Measurements from ENCODE around the gene SNED1.

SNED1 gene

GRCh38 chr2:240966906-240967680, 31.3 kb upstream of the SNED1 start:
- Histone ChIP-seq H3K9me2 (replicated peaks; ENCODE audit: low read depth, low read length) (no peaks in the 10 kb centered on the region), H2AFZ (ENCODE audit: low read length) (no peak overlapping the region), H3K4me1 (ENCODE audit: insufficient read depth, low read length, poor library complexity, severe bottlenecking) (no peaks in the 10 kb centered on the region), H3K4me2 (ENCODE audit: low read depth, low read length, poor library complexity, severe bottlenecking) (no peak overlapping the region), H3K4me3 (ENCODE audit: low read length, poor library complexity, severe bottlenecking) (no peak overlapping the region), H3K9ac (ENCODE audit: low read depth, low read length, poor library complexity, severe bottlenecking) (no peak overlapping the region), H3F3A (ENCODE audit: low read depth) (no peaks in the 10 kb centered on the region), H4K20me1 (ENCODE audit: insufficient read depth, low read length, poor library complexity, severe bottlenecking) (no peaks in the 10 kb centered on the region), H3K36me3 (ENCODE audit: insufficient read depth, low read length) (no peaks in the 10 kb centered on the region), H3K27me3 (ENCODE audit: insufficient read depth, low read length, poor library complexity, severe bottlenecking) (no peaks in the 10 kb centered on the region), H3K79me2 (ENCODE audit: insufficient read depth, low read length) (no peaks in the 10 kb centered on the region), H3K9me3 (ENCODE audit: insufficient read depth, low read depth, low read length) (peaks cover 6% of the 10 kb centered on the region; the same call in 1 of the 2 replicates)
- TF ChIP-seq EZH2phosphoT487 (IDR thresholded peaks at IDR 0.05; ENCODE audit: borderline replicate concordance) (no peak), CTCF (conservative IDR thresholded peaks at IDR 0.05; ENCODE audit: low read length) (no peak)

GRCh38 chr2:240967681-240968621, 30.5 kb upstream of the SNED1 start:
- H3K27me3 ChIP-seq (ENCODE audit: insufficient read depth, low read length, poor library complexity, severe bottlenecking), result no peaks in the 10 kb centered on the region
- H3K4me3 ChIP-seq (ENCODE audit: low read length, poor library complexity, severe bottlenecking), result no peak overlapping the region
- peaks cover 6% of the 10 kb centered on the region; the same call in 1 of the 2 replicates for H3K9me3 ChIP-seq (ENCODE audit: insufficient read depth, low read depth, low read length)
- TF ChIP-seq EZH2phosphoT487 (IDR thresholded peaks at IDR 0.05; ENCODE audit: borderline replicate concordance), result no peak
- no peak for TF ChIP-seq CTCF (conservative IDR thresholded peaks at IDR 0.05; ENCODE audit: low read length)
- no peak overlapping the region for H2AFZ ChIP-seq (ENCODE audit: low read length)
- no peaks in the 10 kb centered on the region for H3K36me3 ChIP-seq (ENCODE audit: insufficient read depth, low read length)
- H3K9ac ChIP-seq (ENCODE audit: low read depth, low read length, poor library complexity, severe bottlenecking), result no peak overlapping the region
- H4K20me1 ChIP-seq (ENCODE audit: insufficient read depth, low read length, poor library complexity, severe bottlenecking), result no peaks in the 10 kb centered on the region
- H3K79me2 ChIP-seq (ENCODE audit: insufficient read depth, low read length), result no peaks in the 10 kb centered on the region
- H3K9me2 ChIP-seq (replicated peaks; ENCODE audit: low read depth, low read length), result no peaks in the 10 kb centered on the region
- no peaks in the 10 kb centered on the region for H3K4me1 ChIP-seq (ENCODE audit: insufficient read depth, low read length, poor library complexity, severe bottlenecking)
- H3K4me2 ChIP-seq (ENCODE audit: low read depth, low read length, poor library complexity, severe bottlenecking), result no peak overlapping the region
- H3F3A ChIP-seq (ENCODE audit: low read depth), result no peaks in the 10 kb centered on the region

- H3K9me3 ChIP-seq (ENCODE audit: insufficient read depth, low read depth, low read length), result peaks cover 6% of the 10 kb centered on the region; the same call in 1 of the 2 replicates
Measured at GRCh38 chr2:240968731-240969624, 29.4 kb upstream of the SNED1 start.

More at GRCh38 chr2:240968731-240969624, 29.4 kb upstream of the SNED1 start:
- no peak overlapping the region for H3K4me2 ChIP-seq (ENCODE audit: low read depth, low read length, poor library complexity, severe bottlenecking)
- H3K4me1 ChIP-seq (ENCODE audit: insufficient read depth, low read length, poor library complexity, severe bottlenecking), result no peaks in the 10 kb centered on the region
- H3K27me3 ChIP-seq (ENCODE audit: insufficient read depth, low read length, poor library complexity, severe bottlenecking), result no peaks in the 10 kb centered on the region
- no peaks in the 10 kb centered on the region for H3K36me3 ChIP-seq (ENCODE audit: insufficient read depth, low read length)
- H2AFZ ChIP-seq (ENCODE audit: low read length), result no peak overlapping the region
- no peak overlapping the region for H3K4me3 ChIP-seq (ENCODE audit: low read length, poor library complexity, severe bottlenecking)
- no peaks in the 10 kb centered on the region for H4K20me1 ChIP-seq (ENCODE audit: insufficient read depth, low read length, poor library complexity, severe bottlenecking)
- no peak overlapping the region for H3K9ac ChIP-seq (ENCODE audit: low read depth, low read length, poor library complexity, severe bottlenecking)
- H3K79me2 ChIP-seq (ENCODE audit: insufficient read depth, low read length), result no peaks in the 10 kb centered on the region
- H3K9me2 ChIP-seq (replicated peaks; ENCODE audit: low read depth, low read length), result no peaks in the 10 kb centered on the region
- TF ChIP-seq CTCF (conservative IDR thresholded peaks at IDR 0.05; ENCODE audit: low read length) (no peak), EZH2phosphoT487 (IDR thresholded peaks at IDR 0.05; ENCODE audit: borderline replicate concordance) (no peak)
- no peaks in the 10 kb centered on the region for H3F3A ChIP-seq (ENCODE audit: low read depth)

All from Loucy (cell line).